ENCODE data around the gene CRHR1.

- TF ChIP-seq EZH2 (IDR thresholded peaks at IDR 0.05; ENCODE audit: insufficient read depth, poor library complexity, severe bottlenecking) (no peak), EZH2phosphoT487 (IDR thresholded peaks at IDR 0.05; ENCODE audit: insufficient read depth, low read depth) (no peak)
Measured at GRCh38 chr17:45843722-45844121, 59.6 kb downstream of the CRHR1 start.

All from GM23248 (cell line).